Forelimb muscle (tissue), 1 donor: ENCODE measurements around the gene PCDHGC4. TPM values are rescaled to one million over a fixed set of nuclear protein-coding genes. Genes with fewer than 3 reads are reported as not detected.

ENCODE experiments used
- DNase-seq: peaks from one replicate; pipeline ENCODE4 v3.0.0-alpha.2; 2013; ENCODE audit warnings: low read depth
- polyA plus RNA-seq: library from polyadenylated mRNA; unstranded; fragments of 120-200 nt; gene quantifications from one replicate; pipeline ENCODE4 v1.2.1, GENCODE V29; 2013; ENCODE audit not compliant: insufficient read length

The PCDHGC4 gene
- polyA plus RNA-seq, 1 donor = 1.8 TPM

GRCh38 chr5:141529002-141529401, 44.2 kb downstream of the PCDHGC4 start:
- DNase-seq = no peak

GRCh38 chr5:141529873-141530272, 45.0 kb downstream of the PCDHGC4 start:
- no peak for DNase-seq

- no peak for DNase-seq
Measured at GRCh38 chr5:141532726-141533125, 47.9 kb downstream of the PCDHGC4 start.

- DNase-seq = no peak
Measured at GRCh38 chr5:141533897-141534296, 49.1 kb downstream of the PCDHGC4 start.

GRCh38 chr5:141534492-141535213, 49.8 kb downstream of the PCDHGC4 start:
- DNase-seq = no peak

Other genes with a start within 250 kb of the PCDHGC4 start
- gene PCDHB15, start 239.6 kb upstream of the PCDHGC4 start, polyA plus RNA-seq = 7.0 TPM
- 0.10 TPM for gene SLC25A2, start 181.0 kb upstream of the PCDHGC4 start, polyA plus RNA-seq
- 76.1 TPM for gene TAF7, start 164.2 kb upstream of the PCDHGC4 start, polyA plus RNA-seq
- 0.58 TPM for gene PCDHGA1, start 154.5 kb upstream of the PCDHGC4 start, polyA plus RNA-seq
- 2.1 TPM for gene PCDHGA2, start 146.3 kb upstream of the PCDHGC4 start, polyA plus RNA-seq
- 1.1 TPM for gene PCDHGA3, start 141.2 kb upstream of the PCDHGC4 start, polyA plus RNA-seq
- 0.49 TPM for gene PCDHGB1, start 134.9 kb upstream of the PCDHGC4 start, polyA plus RNA-seq
- gene PCDHGA4, start 130.0 kb upstream of the PCDHGC4 start, polyA plus RNA-seq = 1.0 TPM
- 1.7 TPM for gene PCDHGB2, start 125.0 kb upstream of the PCDHGC4 start, polyA plus RNA-seq
- gene PCDHGA5, start 120.9 kb upstream of the PCDHGC4 start, polyA plus RNA-seq = 2.6 TPM
- gene PCDHGB3, start 114.8 kb upstream of the PCDHGC4 start, polyA plus RNA-seq = 1.6 TPM
- gene PCDHGA6, start 111.1 kb upstream of the PCDHGC4 start, polyA plus RNA-seq = 2.6 TPM
- gene PCDHGA7, start 102.3 kb upstream of the PCDHGC4 start, polyA plus RNA-seq = 1.4 TPM
- gene PCDHGB4, start 97.3 kb upstream of the PCDHGC4 start, polyA plus RNA-seq = 1.7 TPM
- gene PCDHGA8, start 92.4 kb upstream of the PCDHGC4 start, polyA plus RNA-seq = 0.73 TPM
- gene PCDHGB5, start 87.1 kb upstream of the PCDHGC4 start, polyA plus RNA-seq = 3.1 TPM
- gene PCDHGA9, start 82.3 kb upstream of the PCDHGC4 start, polyA plus RNA-seq = 3.3 TPM
- 3.5 TPM for gene PCDHGB6, start 77.0 kb upstream of the PCDHGC4 start, polyA plus RNA-seq
- 1.4 TPM for gene PCDHGA10, start 72.0 kb upstream of the PCDHGC4 start, polyA plus RNA-seq
- gene PCDHGB7, start 67.4 kb upstream of the PCDHGC4 start, polyA plus RNA-seq = 7.0 TPM
- gene PCDHGA11, start 64.0 kb upstream of the PCDHGC4 start, polyA plus RNA-seq = 2.7 TPM
- 1.7 TPM for gene PCDHGA12, start 54.5 kb upstream of the PCDHGC4 start, polyA plus RNA-seq
- gene PCDHGC3, start 9.1 kb upstream of the PCDHGC4 start, polyA plus RNA-seq = 83.8 TPM
- 0.78 TPM for gene PCDHGC5, start 4.1 kb downstream of the PCDHGC4 start, polyA plus RNA-seq
- gene DIAPH1, start 134.0 kb downstream of the PCDHGC4 start, polyA plus RNA-seq = 20.1 TPM
- 47.7 TPM for gene HDAC3, start 151.8 kb downstream of the PCDHGC4 start, polyA plus RNA-seq
- 0.15 TPM for gene RELL2, start 152.0 kb downstream of the PCDHGC4 start, polyA plus RNA-seq
- gene FCHSD1, start 166.4 kb downstream of the PCDHGC4 start, polyA plus RNA-seq = 6.5 TPM
- 13.0 TPM for gene ARAP3, start 197.2 kb downstream of the PCDHGC4 start, polyA plus RNA-seq